NAMALWA (cell line): ENCODE data around the gene KDM4C.
"Not testable (repeated sequence)": the region's sequence is repeated elsewhere in the genome, so short reads cannot be mapped to it uniquely, and the experiment has no call there.

ENCODE experiments used
- DNase-seq: peaks from one replicate; pipeline ENCODE4 v3.0.0-alpha.2; 2015; ENCODE audit warnings: low spot score

KDM4C gene

DNA sequence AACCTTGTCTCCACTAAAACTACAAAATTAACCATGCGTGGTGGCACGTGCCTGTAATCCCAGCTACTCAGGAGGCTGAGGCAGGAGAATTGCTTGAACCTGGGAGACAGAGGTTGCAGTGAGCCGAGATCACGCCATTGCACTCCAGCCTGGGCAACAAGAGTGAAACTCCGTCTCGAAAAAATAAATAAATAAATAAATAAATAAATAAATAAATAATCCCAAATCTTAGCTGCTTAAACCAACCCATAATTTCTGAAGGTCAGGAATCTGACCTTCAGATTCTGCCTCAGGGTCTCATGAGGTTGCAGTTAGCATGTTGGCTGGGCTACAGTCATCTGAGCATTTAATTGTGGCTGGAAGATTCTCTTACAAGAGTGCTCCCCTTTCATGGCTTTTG lies 48.5 kb downstream of the KDM4C start:
- DNase-seq: not testable (repeated sequence)

GRCh38 chr9:6807669-6808068 lies 49.9 kb downstream of the KDM4C start:
- DNase-seq: not testable (repeated sequence)

- no peak for DNase-seq
Measured at GRCh38 chr9:6811436-6811835, 53.7 kb downstream of the KDM4C start.

DNA sequence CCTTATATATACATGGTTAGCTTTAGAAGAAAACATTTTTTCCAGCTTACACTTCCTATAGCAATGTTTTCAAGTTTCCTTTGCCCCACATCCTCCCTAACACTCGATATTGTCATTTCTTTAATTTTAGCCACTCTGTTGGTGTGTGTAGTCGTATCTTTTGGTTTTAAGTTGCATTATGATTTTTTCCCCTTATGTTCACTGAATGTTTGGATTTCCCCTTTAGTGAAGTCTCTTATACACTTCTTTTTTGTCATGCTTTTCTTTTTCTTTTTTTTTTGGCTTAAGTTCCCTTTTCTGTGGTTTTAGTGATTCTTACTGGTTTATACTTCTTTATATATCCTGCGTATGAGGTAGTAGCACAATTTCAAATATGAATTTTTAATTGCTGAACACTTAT lies 58.8 kb downstream of the KDM4C start:
- no peak for DNase-seq

DNA sequence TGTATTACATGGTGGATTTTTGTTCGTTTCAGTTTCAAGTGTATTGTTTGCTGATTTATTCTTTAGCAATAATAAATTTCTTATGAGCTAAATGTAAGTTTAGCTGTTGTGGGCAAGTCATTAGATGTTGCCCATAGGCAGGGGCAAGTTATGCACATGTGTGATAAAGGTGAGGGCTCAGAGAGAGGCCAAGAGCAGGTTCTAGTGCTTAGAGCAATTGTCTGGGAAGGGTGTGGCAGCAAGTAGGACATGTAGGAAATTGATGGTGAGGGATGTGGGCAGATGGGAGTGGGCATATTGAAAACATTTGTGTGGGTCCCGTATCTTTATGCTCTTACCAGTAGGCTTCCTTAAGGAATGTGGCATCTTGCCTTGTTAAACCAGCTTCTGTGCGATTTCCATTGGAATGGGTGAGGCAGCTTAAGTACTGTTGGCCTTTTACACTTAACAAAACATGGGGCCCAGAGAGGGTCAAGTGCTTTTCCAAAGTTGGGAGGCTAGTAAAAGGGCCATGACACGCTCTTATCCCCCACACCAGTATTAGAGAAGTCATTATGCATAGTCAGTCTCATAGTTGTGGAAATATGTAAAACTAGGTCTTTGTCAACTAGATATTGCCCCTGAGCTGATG lies 60.6 kb downstream of the KDM4C start:
- no peak for DNase-seq

- no peak for DNase-seq
Measured at GRCh38 chr9:6819112-6819511, 61.3 kb downstream of the KDM4C start.

- DNase-seq: no peak
Measured at GRCh38 chr9:6819529-6819928, 61.8 kb downstream of the KDM4C start.

DNA sequence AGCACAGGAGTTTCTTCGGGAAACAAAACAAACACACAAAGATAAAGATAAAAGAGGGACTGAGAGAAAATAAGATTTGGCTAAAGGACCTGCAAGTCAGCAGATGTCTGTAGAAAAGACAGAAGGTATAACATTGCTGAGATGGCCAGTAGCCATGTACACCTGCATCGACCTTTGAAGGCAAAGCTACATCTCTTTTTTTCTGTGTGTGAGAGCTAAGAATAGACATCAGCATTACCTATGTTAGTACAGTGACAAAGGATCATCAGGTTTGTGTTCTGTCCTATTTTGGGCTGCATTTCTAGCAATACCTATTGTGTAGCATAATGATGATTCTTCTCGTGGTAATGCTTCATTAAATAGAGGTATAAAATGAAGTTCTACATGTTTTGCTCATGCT lies 64.9 kb downstream of the KDM4C start:
- DNase-seq: no peak

DNA sequence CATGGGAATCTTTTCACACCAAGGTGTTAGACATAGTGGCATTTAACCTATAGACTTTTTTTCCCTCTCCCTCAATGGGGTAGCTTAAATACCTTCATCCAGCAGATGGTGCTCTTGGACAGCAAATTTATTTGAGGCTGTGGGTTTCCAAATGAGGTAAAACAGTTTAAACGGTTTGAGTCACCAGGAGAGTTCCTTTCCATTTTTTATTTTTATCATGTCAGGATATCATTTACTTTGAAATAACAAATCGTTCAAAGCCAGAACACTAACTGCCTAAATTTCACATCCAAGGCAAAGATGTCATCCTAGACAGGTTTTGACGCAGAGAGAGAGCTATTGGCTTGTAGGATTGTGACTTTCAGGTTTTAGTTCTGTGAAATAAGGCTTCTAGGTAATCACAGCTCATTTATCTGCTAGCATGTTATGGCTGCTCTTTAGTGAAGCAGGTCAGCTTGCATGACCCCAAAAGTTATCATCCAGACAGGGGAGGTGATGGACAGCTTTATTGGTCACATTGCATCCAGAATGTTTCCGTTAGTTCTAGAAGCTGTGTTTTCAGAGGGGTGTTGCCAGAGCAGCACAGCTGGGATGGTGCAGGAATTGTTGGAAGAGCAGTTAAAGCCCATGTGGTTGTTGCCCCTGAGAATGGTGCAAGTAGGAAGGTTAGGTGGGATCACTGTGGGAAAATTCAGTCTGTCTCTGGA lies 69.8 kb downstream of the KDM4C start:
- peak; percentile 79 for DNase-seq

DNA sequence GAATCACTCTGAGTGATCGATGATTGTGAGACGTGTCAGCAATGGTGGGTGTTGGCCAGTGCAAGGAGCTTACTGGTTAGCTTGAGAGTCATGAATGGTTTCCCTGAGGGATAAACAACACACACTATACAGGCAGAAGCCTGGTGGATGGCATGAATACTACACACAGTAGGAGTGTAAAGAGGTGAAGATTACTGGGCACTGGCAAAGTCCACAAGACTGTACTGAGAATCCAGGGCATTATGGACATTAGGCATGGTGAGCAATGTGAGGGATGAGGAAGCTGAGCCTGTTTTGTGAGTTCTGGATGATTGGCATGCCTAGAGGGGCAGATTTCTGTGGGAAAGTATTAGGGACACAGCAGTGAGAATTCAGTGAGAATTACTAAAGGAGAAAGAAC lies 71.3 kb downstream of the KDM4C start:
- DNase-seq: peak; percentile 15

GRCh38 chr9:6829536-6829935 lies 71.8 kb downstream of the KDM4C start:
- DNase-seq: no peak

DNA sequence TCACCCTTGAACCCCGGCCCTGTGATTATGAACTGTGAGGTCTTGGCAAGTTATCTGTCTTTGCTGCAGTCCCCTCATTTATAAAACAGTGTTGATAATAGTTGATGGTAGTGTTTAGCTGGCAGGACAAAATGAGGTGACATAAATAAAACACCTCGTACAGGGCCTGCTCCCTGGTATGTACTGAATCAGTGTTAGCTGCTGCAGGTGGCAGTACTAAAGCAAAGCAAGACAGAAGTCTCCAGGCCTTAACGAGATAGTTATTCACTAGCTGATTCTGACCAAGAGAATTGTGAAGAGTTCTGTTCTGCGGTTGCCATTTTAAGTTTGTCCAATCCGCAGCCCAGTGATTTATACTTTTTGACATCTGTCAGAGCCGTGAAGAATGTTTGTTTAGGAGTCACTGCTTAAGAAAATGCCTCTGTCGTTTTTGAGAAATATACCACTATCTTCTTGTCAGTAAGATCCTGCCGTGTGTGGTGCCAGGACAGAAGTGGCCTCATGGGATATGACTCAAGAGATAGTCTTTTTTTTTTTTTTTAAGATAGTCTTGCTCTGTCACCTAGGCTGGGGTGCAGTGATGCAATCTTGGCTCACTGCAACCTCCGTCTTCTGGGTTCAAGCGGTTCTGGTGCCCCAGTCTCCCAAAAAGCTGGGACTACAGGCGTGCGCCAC lies 75.9 kb downstream of the KDM4C start:
- DNase-seq: no peak

- DNase-seq: no peak
Measured at GRCh38 chr9:6834306-6834705, 76.5 kb downstream of the KDM4C start.

- no peak for DNase-seq
Measured at GRCh38 chr9:6838158-6838557, 80.4 kb downstream of the KDM4C start.

- DNase-seq: no peak
Measured at GRCh38 chr9:6842584-6842947, 84.8 kb downstream of the KDM4C start.

DNA sequence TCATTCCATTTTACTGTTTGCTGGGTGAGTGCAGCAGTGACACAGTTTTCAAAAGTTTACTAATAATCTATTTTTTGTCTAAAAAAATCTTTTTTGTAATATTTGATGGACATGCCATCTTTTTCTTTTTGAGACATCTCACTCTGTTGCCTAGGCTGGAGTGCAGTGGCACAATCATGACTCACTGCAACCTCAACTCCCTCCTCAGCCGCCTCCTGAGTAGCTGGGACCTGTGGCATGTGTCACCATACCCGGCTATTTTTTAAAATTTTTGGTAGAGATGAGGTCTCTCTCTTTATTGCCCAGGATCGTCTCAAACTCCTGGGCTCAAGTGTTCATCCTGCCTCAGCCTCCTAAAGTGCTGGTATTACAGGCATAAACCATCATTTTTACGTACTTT lies 86.0 kb downstream of the KDM4C start:
- no peak for DNase-seq

DNA sequence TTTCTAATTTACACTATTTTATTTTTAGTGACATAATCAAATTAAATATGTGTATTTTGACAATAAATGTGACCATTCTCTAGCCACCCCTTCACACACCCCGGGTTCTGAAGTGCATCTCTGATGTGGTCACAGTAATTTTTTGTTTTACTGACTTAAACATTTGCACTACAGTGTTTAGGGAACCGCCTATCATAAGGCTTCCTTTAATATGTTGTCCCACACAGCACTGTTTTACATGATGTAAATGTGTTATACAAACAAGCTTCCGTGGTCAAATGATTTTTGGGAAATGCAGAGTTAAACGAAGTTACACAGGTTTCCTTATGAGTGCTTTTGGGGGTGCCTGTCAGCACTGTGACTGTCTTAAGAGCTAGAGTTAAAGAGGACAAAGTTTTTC lies 86.5 kb downstream of the KDM4C start:
- no peak for DNase-seq

- DNase-seq: no peak
Measured at GRCh38 chr9:6845128-6845826, 87.5 kb downstream of the KDM4C start.

DNA sequence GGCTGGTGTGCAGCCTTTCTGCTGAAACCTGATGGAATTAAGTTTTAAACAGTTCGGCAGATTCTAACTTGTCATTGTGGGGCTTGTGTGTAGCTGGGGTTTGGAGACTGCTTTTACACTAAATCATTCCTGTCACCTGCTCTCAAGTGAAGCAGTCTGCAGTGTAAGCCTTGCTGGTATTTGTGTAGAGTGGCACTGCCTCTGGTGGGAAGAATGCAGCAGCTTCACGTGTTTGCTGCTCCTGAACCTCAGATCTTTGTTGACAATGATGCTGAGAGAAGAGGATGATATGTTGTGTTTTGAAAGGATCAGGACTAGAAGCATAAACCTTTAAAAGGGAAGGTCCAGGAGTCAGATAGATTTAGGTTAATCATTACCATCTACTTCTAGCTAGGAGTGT lies 88.1 kb downstream of the KDM4C start:
- no peak for DNase-seq

DNA sequence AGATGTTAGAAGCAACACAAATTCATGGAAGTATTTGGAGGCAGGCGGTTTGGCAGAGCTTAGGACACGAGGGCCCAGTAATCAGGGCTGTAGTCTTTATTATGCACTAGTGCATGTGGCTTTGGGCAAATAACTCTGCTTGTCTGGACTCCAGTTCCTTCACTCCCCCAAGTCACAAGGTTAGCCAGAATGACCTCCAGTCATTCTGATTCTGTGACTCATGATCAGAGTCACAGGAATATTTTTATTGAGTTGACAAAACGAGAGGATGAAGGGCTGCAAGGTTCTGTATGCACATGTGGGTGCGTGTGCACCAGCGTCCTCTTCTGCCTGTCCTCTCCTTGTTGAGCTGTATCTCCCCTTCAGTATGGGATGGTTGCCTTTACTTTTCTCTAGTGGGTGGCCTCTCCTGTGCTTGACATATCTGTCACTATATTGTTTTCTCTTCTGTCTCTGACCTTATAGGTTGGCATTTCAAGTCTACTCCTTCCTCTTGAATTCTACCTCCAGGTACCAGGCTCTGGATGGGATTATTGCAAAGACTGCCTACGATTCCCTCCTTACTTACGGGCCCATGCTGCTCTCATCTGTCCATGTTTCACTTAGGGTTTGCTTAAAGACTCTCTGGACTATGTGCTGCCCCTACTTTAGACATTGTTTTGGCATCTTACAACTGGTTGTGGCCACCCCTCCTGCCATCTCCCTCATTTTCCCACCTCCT lies 94.6 kb downstream of the KDM4C start:
- DNase-seq: no peak

DNA sequence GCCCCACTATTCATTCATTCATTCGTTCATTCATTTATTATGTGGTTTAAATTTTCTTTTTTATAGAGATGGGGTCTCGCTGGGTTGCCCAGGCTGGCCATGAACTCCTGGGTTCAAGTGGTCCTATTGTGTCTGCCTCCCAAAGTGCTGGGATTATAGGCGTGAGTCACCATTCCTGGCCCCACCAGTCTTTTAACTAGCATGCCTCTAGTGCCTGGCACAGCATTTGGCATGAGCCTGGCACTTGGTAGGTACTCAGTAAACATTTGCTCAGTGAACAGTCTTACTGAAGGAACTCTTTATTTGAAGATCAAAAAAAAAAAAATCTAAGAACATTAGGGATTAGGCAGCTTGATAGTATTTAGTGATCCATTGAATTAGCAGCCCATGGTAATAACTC lies 98.1 kb downstream of the KDM4C start:
- no peak for DNase-seq

DNA sequence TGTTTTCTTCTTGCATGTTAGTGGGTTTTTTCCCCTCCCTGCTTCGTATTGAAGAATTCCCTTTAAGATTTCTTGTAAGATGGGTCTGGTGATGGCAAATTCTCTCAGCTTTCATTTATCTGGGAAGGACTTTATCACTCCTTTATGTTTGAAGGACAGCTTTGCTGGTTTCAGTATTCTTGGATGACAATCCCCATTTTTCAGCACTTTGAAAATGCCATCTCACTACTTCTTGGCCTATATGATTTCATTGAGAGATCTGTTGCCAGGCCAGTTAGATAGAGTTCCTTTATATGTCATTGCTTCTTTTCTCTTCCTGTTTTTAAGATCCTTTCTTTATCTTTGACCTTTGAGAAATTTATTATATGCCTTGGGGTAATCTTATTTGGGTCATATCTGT lies 106.3 kb downstream of the KDM4C start:
- DNase-seq: no peak
